Renal cortical epithelial cell (primary cell): ENCODE data around the gene ETFA. TPM values are rescaled to one million over a fixed set of nuclear protein-coding genes. Genes with fewer than 3 reads are reported as not detected.

Experiments used
- DNase-seq: peaks from one replicate; pipeline ENCODE4 v3.0.0-alpha.2; 2011; ENCODE audit warnings: low read depth
- total RNA-seq: library from RNA; depleted of rRNA; stranded (reverse); fragments of >200 nt; gene quantifications from 2 replicates; pipeline ENCODE4 v1.2.3, GENCODE V29; 2014

The ETFA gene
- 147 and 166 TPM in 2 replicates for total RNA-seq

- DNase-seq: peak; percentile 84
Measured at GRCh38 chr15:76311100-76311953, at the start of gene ETFA. TSS of gene ETFA (minus strand) at chr15:76311469. CDS start at chr15:76311388, 81 bp downstream.

GRCh38 chr15:76360416-76360815 lies 49.1 kb upstream of the ETFA start:
- no peak for DNase-seq

- DNase-seq: no peak
Measured at GRCh38 chr15:76359152-76359551, 47.9 kb upstream of the ETFA start.

GRCh38 chr15:76358453-76358852 lies 47.2 kb upstream of the ETFA start:
- no peak for DNase-seq

- DNase-seq: no peak
Measured at GRCh38 chr15:76354823-76355440, 43.7 kb upstream of the ETFA start.

GRCh38 chr15:76353903-76354302 lies 42.6 kb upstream of the ETFA start:
- DNase-seq: no peak

GRCh38 chr15:76353023-76353577 lies 41.8 kb upstream of the ETFA start:
- DNase-seq: no peak

- peak; percentile 9 for DNase-seq
Measured at GRCh38 chr15:76349301-76350070, 38.2 kb upstream of the ETFA start.

GRCh38 chr15:76347482-76348055 lies 36.3 kb upstream of the ETFA start:
- DNase-seq: no peak

GRCh38 chr15:76346669-76347481 lies 35.6 kb upstream of the ETFA start:
- DNase-seq: peak; percentile 10

GRCh38 chr15:76345880-76346668 lies 34.8 kb upstream of the ETFA start:
- DNase-seq: no peak

GRCh38 chr15:76345583-76345879 lies 34.3 kb upstream of the ETFA start:
- DNase-seq: no peak

GRCh38 chr15:76344893-76345582 lies 33.8 kb upstream of the ETFA start:
- no peak for DNase-seq

- no peak for DNase-seq
Measured at GRCh38 chr15:76343313-76343996, 32.2 kb upstream of the ETFA start.

GRCh38 chr15:76342382-76343201 lies 31.3 kb upstream of the ETFA start:
- DNase-seq: no peak

GRCh38 chr15:76342058-76342381 lies 30.8 kb upstream of the ETFA start:
- DNase-seq: no peak

GRCh38 chr15:76341366-76342057 lies 30.2 kb upstream of the ETFA start:
- DNase-seq: no peak
